HG03045 (cell line): ENCODE measurements around the gene ANKRD52.
"Not testable (repeated sequence)": the region's sequence is repeated elsewhere in the genome, so short reads cannot be mapped to it uniquely, and the experiment has no call there.

ENCODE experiments used
- ATAC-seq: cut with Tn5 transposase; IDR thresholded peaks from one replicate; pipeline ENCODE4 v1.9.1; 2021; ENCODE audit warnings: mild to moderate bottlenecking, moderate library complexity; ENCODE audit not compliant: unreplicated experiment

Gene ANKRD52

GRCh38 chr12:56274299-56274698, 16.1 kb upstream of the ANKRD52 start:
- no peak for ATAC-seq

- not testable (repeated sequence) for ATAC-seq
Observed at GRCh38 chr12:56272468-56272867, 14.3 kb upstream of the ANKRD52 start.

DNA sequence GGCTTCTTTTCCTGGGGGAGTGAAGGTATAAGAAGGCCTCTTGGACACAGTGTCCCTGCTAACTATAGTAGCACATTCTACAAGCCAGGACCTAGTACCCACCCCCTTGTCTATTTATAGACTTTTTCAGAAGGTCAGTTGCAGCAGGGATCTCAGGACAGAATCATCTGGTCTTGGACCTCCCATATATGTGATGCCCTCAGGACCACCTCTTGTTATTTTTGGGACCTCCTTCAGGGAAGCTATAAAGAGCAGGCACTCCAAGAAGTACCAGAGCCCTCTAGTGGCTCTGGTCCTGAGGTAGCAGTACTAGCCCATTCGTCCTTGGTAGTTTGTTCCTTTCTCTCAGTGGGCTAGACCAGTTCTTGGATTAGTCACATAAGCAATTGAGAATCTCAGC, 12.8 kb upstream of the ANKRD52 start:
- ATAC-seq: no peak

DNA sequence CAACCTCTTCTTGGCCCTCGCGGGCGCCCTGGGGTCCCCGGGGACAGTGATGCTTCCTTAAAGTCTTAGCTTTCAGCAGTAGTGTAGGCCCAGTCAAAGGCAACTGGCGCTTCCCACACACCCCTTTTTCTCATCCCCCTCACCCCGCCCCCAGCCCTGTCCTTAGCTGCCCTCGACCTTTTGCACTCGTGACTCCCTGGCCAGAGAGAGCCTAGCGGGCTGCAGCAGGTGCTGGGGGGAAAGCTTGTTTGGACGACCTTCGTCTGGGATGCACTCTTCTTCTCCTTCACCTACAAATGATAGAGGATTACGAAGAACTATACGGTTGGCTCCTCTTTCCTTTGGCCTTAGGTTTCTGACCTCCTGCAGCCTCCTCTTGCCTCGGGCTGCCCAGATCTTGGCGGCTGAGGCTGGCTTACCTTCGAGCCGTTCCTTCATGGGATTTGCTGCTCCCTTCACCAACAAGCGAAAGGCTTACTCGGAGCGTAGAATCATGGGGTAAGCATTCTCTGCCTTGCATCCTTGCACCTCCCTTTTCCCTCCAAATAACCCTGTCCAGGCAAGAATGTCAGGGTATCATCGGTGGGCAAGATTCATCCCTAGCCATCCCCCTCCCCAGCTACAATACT, 9.4 kb upstream of the ANKRD52 start:
- no peak for ATAC-seq

DNA sequence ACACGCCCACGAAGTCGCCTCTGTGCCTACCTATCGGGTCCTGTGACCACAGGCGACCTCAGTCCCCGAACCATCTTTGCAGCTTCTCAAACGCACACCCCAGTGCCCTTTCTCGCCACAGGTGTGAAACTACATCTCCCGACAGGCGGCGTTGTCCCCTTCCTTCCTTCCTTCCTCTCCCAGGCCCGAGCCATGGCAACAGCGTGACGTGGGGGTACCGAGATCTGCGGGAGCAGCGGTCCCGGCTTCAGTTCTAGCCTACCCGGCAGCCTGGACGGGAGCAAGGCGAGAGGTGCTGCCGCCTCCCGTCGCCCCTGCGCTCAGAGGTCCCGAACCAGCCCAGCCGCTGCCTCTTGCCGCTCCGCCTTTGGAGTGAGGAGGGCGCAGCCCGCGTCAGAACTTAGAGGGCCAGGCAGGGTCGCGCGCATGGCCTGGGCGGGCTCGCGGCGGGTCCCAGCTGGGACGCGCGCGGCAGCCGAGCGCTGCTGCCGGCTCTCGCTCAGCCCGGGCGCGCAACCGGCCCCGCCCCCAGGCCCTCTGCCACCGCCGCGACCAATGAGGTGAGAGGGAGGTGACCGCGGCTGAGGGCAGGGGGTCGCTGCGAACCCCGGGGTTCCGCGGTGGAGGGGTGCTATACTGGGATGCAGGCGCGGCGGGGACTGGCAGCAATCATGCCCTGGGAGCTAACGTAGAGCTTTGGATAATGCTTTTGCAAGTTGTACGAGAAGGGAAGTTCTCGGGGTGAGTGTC, 8.7 kb upstream of the ANKRD52 start, which contains the start of gene COQ10A:
Gene COQ10A, plus strand, starts transcription at position 250 of the 750 bp plus-strand sequence. Its CDS starts 177 bp downstream, at position 427.
- ATAC-seq: peak; percentile 91

- not testable (repeated sequence) for ATAC-seq
Observed at GRCh38 chr12:56266068-56266692, 8.0 kb upstream of the ANKRD52 start.

DNA sequence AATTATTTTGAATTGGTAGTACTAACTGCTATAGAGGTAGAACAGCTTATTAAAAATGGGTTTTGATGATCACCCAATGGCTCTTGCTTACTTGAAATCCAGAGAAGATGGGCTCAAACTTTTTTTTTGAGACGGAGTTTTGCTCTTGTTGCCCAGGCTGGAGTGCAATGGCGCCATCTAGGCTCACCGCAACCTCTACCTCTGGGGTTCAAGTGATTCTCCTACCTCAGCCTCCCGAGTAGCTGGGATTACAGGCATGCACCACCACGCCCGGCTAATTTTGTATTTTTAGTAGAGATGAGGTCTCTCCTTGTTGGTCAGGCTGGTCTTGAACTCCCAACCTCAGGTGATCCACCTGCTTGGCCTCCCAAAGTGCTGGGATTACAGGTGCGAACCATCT, 4.8 kb upstream of the ANKRD52 start:
- ATAC-seq: not testable (repeated sequence)

- ATAC-seq: no peak
Observed at GRCh38 chr12:56261503-56262232, 3.5 kb upstream of the ANKRD52 start.

DNA sequence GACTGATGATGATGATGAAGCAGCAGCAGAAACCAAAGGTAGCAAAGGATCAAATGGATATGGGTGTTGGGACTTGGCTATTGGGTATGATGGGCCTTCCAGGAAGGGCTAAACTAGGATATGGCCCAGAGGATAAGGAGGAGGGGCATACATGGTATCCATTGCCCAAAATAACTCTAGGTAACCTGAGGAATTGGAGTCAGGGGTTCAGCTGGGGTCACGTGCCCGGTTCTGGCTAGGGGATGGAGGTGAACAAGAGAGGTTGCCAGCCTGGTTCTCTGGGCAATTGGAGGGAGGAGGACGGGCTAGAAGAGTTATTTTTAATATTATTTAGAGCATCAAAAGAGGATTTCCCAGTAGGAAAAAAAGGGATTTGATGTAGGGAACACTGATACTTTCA, 2.7 kb upstream of the ANKRD52 start:
- no peak for ATAC-seq

DNA sequence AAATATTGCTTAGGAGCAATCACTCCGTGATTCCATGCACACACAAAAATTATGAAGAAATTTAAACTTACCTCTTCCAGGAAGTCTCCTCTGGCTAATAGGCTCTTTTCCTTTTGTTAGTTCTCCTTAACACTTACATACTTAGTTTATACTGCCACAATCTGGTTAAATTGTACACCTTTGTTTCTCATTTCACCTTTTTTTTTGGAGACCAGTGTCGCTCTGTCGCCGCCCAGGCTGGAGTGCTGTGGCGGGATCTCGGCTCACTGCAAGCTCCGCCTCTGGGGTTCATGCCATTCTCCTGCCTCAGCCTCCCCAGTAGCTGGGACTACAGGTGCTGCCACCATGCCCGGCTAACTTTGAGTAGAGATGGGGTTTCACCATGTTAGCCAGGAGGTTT, 2.2 kb upstream of the ANKRD52 start:
- ATAC-seq: no peak

GRCh38 chr12:56258820-56259183, 618 bp upstream of the ANKRD52 start:
- no peak for ATAC-seq

- ATAC-seq: peak; percentile 18
Observed at GRCh38 chr12:56257491-56258067, 605 bp downstream of the ANKRD52 start.

DNA sequence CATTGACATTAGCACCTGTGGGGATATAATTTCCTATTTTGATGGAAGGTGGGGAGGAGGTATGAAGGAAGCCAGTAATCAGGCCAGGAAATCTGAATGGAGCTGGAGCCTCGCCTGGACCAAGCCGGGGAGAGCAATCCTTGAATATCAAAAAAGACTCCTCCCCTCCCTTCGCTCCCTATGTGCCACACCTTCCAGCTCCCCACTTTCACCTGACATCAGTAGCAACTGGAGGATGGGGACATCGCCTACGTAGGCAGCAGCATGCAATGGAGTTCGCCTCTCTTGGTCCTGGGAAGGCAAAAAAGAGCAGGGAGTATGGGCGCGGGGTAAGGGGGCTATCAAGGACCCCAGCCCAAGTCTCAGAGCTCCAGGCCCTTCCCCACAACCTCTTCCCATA, 1.1 kb downstream of the ANKRD52 start:
- no peak for ATAC-seq

DNA sequence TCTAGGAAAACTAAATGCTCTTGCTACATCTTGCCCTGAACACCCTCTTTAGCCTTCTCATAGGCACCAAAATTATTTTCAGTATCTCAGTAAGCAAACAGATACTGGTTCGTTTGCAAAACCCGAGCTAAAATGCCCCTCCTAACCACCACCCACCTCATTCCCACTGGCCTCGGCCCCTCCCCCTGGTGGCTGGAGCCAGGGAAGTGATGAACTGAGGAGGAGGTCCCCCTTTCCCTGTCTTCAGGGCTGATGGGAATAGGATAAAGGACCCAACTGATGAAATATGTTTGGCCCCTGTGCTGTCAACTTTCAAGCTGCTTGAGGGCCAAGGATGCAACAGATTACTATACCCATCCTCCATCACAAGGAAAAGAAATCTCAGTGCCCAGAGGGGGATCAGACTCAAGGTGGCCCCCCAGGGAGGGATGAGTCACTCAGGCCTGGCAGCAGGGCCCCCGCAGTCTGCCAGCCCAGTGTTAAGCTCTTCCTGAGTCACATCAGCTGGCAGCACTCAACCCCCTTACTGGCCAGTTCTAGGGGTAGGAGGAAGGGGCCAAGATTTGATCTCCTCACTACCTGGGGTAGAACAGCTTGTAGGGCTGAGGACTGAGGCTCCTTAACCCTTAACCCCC, 1.7 kb downstream of the ANKRD52 start:
- ATAC-seq: no peak

- no peak for ATAC-seq
Observed at GRCh38 chr12:56255671-56256070, 2.5 kb downstream of the ANKRD52 start.

DNA sequence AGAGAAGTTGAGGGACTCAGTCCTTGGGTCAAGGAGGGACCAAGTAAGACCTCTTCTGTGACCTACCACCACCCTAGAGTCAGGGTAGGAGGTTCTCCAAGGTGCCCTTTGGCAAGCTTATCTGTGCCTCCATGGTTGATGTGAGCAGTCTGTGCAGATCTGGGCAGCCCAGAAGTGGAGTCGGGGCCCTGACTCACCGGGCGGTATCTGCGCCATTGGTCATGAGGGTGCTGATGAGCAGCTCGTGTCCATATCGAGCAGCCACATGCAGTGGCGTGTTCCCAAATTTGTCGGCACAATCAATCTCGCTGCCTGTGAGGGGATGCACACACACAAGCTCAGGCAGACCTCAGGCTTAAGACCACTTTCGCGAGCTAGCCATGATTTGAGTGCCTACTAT, 5.1 kb downstream of the ANKRD52 start:
- no peak for ATAC-seq

DNA sequence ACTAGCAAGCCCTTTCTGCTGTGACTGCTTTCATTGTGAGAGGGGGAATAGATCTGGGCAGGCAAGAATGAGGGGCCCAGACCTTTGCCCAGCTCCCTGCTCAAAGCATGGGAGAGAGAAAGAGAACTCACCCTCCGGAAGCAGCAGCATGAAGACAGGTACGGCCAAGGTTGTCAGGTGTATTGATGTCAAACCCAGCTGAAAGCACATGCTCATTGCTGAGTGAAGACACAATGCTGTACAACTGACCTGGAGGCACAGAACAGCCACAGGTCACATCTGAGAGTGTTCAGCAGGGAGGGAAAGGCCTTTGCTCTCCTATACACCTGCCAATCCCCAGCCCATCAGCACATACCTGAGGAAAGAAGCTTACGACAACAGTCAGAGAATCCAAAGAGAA, 5.5 kb downstream of the ANKRD52 start:
- ATAC-seq: no peak

GRCh38 chr12:56248711-56249110, 9.5 kb downstream of the ANKRD52 start:
- ATAC-seq: no peak

- no peak for ATAC-seq
Observed at GRCh38 chr12:56247923-56248322, 10.3 kb downstream of the ANKRD52 start.

- no peak for ATAC-seq
Observed at GRCh38 chr12:56244494-56244893, 13.7 kb downstream of the ANKRD52 start.
